ENCODE results near the gene KCTD17.

Gene KCTD17

DNA sequence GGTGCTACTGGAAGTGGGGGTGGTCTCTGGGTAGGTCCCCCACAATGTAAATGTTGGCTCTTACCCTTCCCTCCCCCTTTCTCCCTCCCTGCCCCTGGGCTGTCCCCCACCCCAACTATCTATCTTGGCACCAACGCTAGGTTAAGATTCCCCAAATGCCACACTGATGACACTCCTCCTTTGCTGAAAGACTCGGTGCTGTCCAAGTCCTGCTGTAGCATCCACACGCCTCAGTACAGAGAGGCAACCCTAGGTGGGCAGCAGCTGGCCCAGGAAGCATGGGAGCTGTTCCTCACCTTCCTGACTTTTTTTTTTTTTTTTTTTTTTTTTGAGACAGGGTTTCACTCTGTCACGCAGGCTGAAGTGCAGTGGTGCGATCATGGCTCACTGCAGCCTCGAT, 3.4 kb upstream of the KCTD17 start:
- no peak overlapping the region for H2AFZ ChIP-seq (ENCODE audit: low read length)
- H3K4me1 ChIP-seq (ENCODE audit: insufficient read depth, low read length, severe bottlenecking), result peaks cover 9% of the 10 kb centered on the region
- no peak overlapping the region for H3K27ac ChIP-seq (ENCODE audit: low read depth, low read length, poor library complexity, severe bottlenecking)
- H4K20me1 ChIP-seq (ENCODE audit: insufficient read depth, low read length), result no peaks in the 10 kb centered on the region
- H3K27me3 ChIP-seq (ENCODE audit: insufficient read depth, low read length), result peaks cover 7% of the 10 kb centered on the region
- no peaks in the 10 kb centered on the region for H3K9me3 ChIP-seq (ENCODE audit: low read length)
- H3F3A ChIP-seq (ENCODE audit: insufficient read depth, low read length), result no peaks in the 10 kb centered on the region
- H3K9me2 ChIP-seq (ENCODE audit: low read depth, low read length), result no peaks in the 10 kb centered on the region
- no peaks in the 10 kb centered on the region for H3K36me3 ChIP-seq (ENCODE audit: insufficient read depth, low read length)
- H3K4me3 ChIP-seq (ENCODE audit: low read depth, low read length, poor library complexity, severe bottlenecking), result no peak overlapping the region
- H3K79me2 ChIP-seq (ENCODE audit: insufficient read depth, low read length), result no peaks in the 10 kb centered on the region
- TF ChIP-seq, protein P1, sequence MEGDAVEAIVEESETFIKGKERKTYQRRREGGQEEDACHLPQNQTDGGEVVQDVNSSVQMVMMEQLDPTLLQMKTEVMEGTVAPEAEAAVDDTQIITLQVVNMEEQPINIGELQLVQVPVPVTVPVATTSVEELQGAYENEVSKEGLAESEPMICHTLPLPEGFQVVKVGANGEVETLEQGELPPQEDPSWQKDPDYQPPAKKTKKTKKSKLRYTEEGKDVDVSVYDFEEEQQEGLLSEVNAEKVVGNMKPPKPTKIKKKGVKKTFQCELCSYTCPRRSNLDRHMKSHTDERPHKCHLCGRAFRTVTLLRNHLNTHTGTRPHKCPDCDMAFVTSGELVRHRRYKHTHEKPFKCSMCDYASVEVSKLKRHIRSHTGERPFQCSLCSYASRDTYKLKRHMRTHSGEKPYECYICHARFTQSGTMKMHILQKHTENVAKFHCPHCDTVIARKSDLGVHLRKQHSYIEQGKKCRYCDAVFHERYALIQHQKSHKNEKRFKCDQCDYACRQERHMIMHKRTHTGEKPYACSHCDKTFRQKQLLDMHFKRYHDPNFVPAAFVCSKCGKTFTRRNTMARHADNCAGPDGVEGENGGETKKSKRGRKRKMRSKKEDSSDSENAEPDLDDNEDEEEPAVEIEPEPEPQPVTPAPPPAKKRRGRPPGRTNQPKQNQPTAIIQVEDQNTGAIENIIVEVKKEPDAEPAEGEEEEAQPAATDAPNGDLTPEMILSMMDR (IDR thresholded peaks at IDR 0.05; ENCODE audit: low read length), result no peak
- TF ChIP-seq EZH2 (IDR thresholded peaks at IDR 0.05; ENCODE audit: borderline replicate concordance, low read length), result no peak
- H3K4me2 ChIP-seq (ENCODE audit: low read length), result no peak overlapping the region
- H3K9ac ChIP-seq (ENCODE audit: low read length), result no peak overlapping the region

DNA sequence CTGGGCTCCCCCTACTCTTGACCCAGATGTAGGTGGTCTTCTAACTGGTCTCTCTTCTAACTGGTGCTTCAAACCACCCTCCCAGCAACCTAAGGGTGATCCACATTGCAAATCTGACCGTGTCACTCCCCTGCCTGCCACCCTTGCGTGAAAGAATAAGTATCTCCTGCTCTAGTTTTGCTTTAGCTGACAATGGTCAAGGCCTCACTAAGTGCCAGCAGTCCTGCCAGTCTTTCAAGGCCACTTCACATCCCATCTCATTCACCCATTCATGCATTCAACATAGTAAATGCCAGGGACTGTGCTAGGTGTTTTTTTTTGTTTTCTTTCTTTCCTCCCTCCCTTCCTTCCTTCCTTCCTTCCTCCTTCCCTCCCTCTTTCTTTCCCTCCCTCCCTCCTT, 2.3 kb upstream of the KCTD17 start:
- H2AFZ ChIP-seq (ENCODE audit: low read length), result no peak overlapping the region
- peaks cover 9% of the 10 kb centered on the region for H3K4me1 ChIP-seq (ENCODE audit: insufficient read depth, low read length, severe bottlenecking)
- H3K27me3 ChIP-seq (ENCODE audit: insufficient read depth, low read length), result peaks cover 5% of the 10 kb centered on the region; the same call in 1 of the 2 replicates
- H3F3A ChIP-seq (ENCODE audit: insufficient read depth, low read length), result no peaks in the 10 kb centered on the region
- no peak overlapping the region for H3K27ac ChIP-seq (ENCODE audit: low read depth, low read length, poor library complexity, severe bottlenecking)
- no peak overlapping the region for H3K4me2 ChIP-seq (ENCODE audit: low read length)
- TF ChIP-seq EZH2 (IDR thresholded peaks at IDR 0.05; ENCODE audit: borderline replicate concordance, low read length), result no peak
- H3K9me2 ChIP-seq (ENCODE audit: low read depth, low read length), result no peaks in the 10 kb centered on the region
- no peak overlapping the region for H3K9ac ChIP-seq (ENCODE audit: low read length)
- no peak overlapping the region for H3K4me3 ChIP-seq (ENCODE audit: low read depth, low read length, poor library complexity, severe bottlenecking)
- H3K9me3 ChIP-seq (ENCODE audit: low read length), result no peaks in the 10 kb centered on the region
- H4K20me1 ChIP-seq (ENCODE audit: insufficient read depth, low read length), result no peaks in the 10 kb centered on the region
- H3K79me2 ChIP-seq (ENCODE audit: insufficient read depth, low read length), result no peaks in the 10 kb centered on the region
- no peaks in the 10 kb centered on the region for H3K36me3 ChIP-seq (ENCODE audit: insufficient read depth, low read length)

DNA sequence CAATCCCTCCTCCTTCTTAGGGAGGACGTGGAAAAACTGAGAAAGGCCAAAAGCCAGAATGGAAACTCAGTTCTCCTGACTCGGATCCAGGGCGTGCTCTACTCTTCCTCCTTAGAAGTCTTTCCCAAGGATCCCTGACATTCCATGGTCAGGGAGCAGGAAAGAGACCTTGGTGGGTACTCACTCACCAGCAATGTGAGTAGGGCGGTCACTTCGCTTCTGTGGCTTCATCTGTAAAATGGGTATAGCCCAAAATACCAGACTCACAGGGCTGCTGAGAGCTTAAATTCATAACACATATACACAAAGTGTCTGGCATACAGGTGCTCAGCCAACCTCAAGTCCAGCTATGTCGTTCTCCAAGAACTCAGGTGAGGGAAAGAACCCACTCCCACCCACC, 629 bp upstream of the KCTD17 start:
- H3K4me3 ChIP-seq (ENCODE audit: low read depth, low read length, poor library complexity, severe bottlenecking), result no peak overlapping the region
- no peaks in the 10 kb centered on the region for H3K9me2 ChIP-seq (ENCODE audit: low read depth, low read length)
- no peaks in the 10 kb centered on the region for H3K9me3 ChIP-seq (ENCODE audit: low read length)
- no peaks in the 10 kb centered on the region for H3K79me2 ChIP-seq (ENCODE audit: insufficient read depth, low read length)
- TF ChIP-seq EZH2 (IDR thresholded peaks at IDR 0.05; ENCODE audit: borderline replicate concordance, low read length), result no peak
- TF ChIP-seq, protein P1 (IDR thresholded peaks at IDR 0.05; ENCODE audit: low read length), result no peak
- no peak overlapping the region for H3K9ac ChIP-seq (ENCODE audit: low read length)
- peaks cover 9% of the 10 kb centered on the region for H3K4me1 ChIP-seq (ENCODE audit: insufficient read depth, low read length, severe bottlenecking)
- no peaks in the 10 kb centered on the region for H3K36me3 ChIP-seq (ENCODE audit: insufficient read depth, low read length)
- no peaks in the 10 kb centered on the region for H3F3A ChIP-seq (ENCODE audit: insufficient read depth, low read length)
- no peak overlapping the region for H2AFZ ChIP-seq (ENCODE audit: low read length)
- H3K27ac ChIP-seq (ENCODE audit: low read depth, low read length, poor library complexity, severe bottlenecking), result no peak overlapping the region
- no peaks in the 10 kb centered on the region for H4K20me1 ChIP-seq (ENCODE audit: insufficient read depth, low read length)
- H3K27me3 ChIP-seq (ENCODE audit: insufficient read depth, low read length), result peaks cover 5% of the 10 kb centered on the region; the same call in 1 of the 2 replicates
- H3K4me2 ChIP-seq (ENCODE audit: low read length), result no peak overlapping the region
